HG03280 (cell line): ENCODE data around the gene CDC27.
"Not testable (repeated sequence)": the region's sequence is repeated elsewhere in the genome, so short reads cannot be mapped to it uniquely, and the experiment has no call there.

ENCODE experiments used
- ATAC-seq: cut with Tn5 transposase; IDR thresholded peaks from one replicate; pipeline ENCODE4 v1.9.1; 2021; ENCODE audit warnings: mild to moderate bottlenecking, moderate library complexity; ENCODE audit not compliant: unreplicated experiment

The CDC27 gene, protein sequence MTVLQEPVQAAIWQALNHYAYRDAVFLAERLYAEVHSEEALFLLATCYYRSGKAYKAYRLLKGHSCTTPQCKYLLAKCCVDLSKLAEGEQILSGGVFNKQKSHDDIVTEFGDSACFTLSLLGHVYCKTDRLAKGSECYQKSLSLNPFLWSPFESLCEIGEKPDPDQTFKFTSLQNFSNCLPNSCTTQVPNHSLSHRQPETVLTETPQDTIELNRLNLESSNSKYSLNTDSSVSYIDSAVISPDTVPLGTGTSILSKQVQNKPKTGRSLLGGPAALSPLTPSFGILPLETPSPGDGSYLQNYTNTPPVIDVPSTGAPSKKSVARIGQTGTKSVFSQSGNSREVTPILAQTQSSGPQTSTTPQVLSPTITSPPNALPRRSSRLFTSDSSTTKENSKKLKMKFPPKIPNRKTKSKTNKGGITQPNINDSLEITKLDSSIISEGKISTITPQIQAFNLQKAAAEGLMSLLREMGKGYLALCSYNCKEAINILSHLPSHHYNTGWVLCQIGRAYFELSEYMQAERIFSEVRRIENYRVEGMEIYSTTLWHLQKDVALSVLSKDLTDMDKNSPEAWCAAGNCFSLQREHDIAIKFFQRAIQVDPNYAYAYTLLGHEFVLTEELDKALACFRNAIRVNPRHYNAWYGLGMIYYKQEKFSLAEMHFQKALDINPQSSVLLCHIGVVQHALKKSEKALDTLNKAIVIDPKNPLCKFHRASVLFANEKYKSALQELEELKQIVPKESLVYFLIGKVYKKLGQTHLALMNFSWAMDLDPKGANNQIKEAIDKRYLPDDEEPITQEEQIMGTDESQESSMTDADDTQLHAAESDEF

GRCh38 chr17:47188876-47189731, at the start of gene CDC27:
TSS of gene CDC27 (minus strand) at chr17:47189295. CDS start at chr17:47189172, 123 bp downstream.
- peak; percentile 92 for ATAC-seq

DNA sequence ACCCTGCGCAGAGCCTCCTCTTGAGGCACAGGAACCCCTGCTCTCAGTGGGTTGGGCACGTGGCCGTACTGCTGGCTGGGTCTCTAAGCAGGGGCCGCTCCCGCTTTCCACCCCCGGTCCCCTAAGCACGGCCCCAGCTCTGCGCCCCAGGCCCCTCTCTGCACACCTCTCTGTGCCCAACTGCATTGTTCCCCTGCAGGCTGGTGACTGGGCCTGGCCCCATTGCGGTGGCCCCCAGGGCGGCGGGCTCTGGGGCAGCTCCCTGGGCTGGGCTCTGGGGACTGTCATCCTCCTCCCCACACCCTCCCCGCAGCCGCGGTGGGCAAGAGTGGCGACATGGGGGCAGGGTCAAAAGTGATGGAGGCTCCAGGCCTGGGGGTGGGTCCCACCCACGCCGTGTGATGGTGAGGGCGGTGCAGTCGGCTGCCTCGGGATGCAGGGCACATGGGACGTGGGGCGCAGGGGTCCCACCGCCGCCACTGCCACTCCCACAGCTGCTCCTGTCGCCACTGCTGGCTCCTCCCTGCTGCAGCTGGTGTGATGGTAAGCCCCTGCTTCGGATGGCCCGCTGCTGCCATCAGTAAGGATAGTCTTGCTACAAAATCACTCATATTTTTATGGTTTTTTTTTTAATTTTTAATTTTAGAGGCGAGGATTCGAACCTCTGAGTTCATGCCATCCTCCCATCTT, 49.4 kb upstream of the CDC27 start:
- no peak for ATAC-seq

DNA sequence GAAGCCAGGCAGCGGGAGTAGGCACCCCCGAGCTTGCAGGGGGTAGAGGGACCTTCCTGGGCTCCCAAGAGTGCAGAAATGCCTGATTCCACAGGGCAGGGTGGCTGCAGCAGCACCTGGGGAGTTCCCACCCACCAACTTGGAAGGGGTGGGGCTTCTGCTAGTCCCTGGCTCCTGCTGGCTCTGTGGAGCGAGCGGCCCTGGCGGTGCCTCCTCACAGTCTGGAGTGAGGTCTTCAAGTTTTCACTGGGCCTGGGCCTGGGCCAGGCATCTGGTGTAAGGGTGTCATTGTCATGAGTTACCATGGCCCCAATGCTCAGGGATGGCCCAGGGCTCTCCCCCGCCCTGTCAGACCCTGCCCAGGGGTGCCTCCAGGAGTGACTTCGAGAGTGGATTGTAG, 48.7 kb upstream of the CDC27 start:
- ATAC-seq: no peak

DNA sequence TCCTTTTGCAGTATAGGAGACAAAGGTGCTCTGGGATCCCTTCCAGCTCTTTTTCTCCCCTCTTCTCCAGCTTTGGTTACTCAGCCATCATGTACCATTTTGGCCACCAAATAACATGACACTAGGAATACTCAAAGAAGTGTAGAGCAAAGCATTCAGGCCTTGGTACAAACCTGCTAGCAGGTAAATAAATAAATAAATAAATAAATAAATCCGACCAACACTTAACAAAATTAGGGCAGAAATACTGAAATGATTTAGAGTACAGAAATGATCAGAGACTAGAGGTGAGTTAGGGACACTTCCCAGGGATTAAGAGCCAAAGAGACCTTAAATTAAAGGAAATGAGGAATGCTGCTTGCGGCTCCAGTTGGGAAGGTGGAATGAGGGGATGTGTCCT, 46.8 kb upstream of the CDC27 start:
- no peak for ATAC-seq

- no peak for ATAC-seq
Measured at GRCh38 chr17:47235506-47235905, 46.4 kb upstream of the CDC27 start.

- no peak for ATAC-seq
Measured at GRCh38 chr17:47232465-47232864, 43.4 kb upstream of the CDC27 start.

GRCh38 chr17:47231866-47232265, 42.8 kb upstream of the CDC27 start:
- ATAC-seq: no peak

GRCh38 chr17:47231334-47231733, 42.2 kb upstream of the CDC27 start:
- ATAC-seq: no peak

GRCh38 chr17:47230864-47231263, 41.8 kb upstream of the CDC27 start:
- ATAC-seq: no peak

- ATAC-seq: peak; percentile 69
Measured at GRCh38 chr17:47229535-47230443, 40.7 kb upstream of the CDC27 start.

- ATAC-seq: no peak
Measured at GRCh38 chr17:47227862-47228261, 38.8 kb upstream of the CDC27 start.

DNA sequence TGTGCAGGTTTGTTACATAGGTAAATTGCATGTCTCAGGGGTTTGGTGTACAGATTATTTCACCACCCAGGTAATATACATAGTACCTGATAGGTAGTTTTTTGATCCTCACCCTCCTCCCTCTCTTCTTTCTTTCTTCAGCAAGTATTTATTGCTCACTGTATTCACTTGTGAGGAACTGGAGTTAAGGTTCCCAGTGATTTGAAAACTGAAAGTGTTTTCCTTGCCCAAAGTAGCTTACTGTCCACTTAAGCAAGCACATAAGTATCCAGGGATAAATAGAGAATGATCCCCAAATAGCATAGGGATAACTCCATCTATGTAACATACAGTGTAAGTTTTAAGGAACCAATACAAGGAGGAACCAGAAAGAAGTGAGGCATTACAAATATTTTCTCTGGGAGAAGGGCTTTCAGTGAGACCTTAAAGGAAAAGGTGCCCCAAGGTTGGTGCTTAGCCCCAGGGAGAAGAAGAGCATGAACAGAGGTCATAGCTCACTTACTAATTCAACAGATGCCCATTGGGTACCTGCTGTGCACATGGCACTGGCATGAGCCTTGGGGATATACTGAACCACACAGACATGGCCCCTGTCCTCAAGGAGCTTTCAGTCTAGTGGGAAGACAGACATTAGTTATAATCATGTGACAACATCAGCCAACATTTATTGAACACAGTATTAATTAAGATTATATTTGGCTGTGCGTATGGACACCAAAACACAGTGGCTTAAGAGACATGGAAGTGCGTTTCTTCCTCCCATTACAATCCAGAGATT, 37.0 kb upstream of the CDC27 start:
- no peak for ATAC-seq

- no peak for ATAC-seq
Measured at GRCh38 chr17:47225436-47225858, 36.4 kb upstream of the CDC27 start.

- no peak for ATAC-seq
Measured at GRCh38 chr17:47224966-47225365, 35.9 kb upstream of the CDC27 start.

GRCh38 chr17:47224077-47224476, 35.0 kb upstream of the CDC27 start:
- not testable (repeated sequence) for ATAC-seq

DNA sequence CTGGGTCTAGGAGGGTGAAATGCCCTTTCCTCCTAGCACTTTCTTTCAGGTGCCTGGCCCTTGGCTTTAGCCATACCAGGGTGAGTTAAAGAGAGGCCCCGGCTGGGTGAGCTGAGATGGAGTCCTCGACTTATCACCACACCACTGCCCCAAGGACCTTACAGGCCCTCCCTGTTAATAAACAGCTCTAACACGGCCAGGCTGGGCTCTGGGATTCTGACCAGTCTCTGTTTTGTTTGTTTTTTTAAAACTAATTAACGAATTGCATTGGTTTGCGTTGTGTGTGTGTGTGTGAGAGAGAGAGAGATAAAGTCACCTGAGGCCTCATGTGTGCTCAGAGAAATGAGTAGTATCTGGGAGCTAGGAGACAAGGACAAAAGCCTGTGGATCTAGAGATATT, 34.4 kb upstream of the CDC27 start:
- no peak for ATAC-seq

GRCh38 chr17:47223007-47223406, 33.9 kb upstream of the CDC27 start:
- no peak for ATAC-seq

- no peak for ATAC-seq
Measured at GRCh38 chr17:47222047-47222446, 33.0 kb upstream of the CDC27 start.

DNA sequence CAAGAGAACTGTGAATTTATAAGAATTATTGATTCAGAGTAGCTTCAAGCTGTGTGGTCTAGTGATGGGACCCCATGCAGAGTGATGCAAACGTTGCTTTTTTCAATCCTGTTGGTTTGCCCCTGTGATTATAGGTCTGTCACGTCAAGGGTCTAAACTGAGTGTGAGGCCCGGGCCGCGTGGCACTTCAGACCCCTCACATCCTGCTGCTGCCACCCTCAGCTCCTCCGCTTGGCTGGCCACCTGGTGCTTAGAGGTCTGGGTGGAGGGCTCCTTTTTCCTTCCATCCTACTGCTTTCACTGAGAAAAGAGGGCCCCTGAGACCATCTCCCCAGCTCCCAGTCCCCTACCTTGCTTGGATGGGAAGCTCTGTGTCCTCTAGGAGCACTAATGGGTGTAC, 32.1 kb upstream of the CDC27 start:
- ATAC-seq: no peak
